Measurements from ENCODE around the gene TAOK1. TPM values are rescaled to one million over a fixed set of nuclear protein-coding genes. Genes with fewer than 3 reads are reported as not detected.

Gene TAOK1
- total and polyA plus RNA-seq, 10 of the 15 experiments (the other 5 are each of a cell fraction or from before 2014, with no cell fraction given) = 2.0 to 27.1 (median 11.8) TPM

- TF ChIP-seq ZBTB11 (CRISPR knock-in tag; IDR thresholded peaks at IDR 0.05) = no peak
- no peak for TF ChIP-seq FOXK2 (IDR thresholded peaks at IDR 0.05)
- no peak for TF ChIP-seq RFX5 (IDR thresholded peaks at IDR 0.05; ENCODE audit: low read depth, low read length)
These were observed 197.9 kb downstream of the TAOK1 start (continued) for GRCh38 chr17:29588017-29588561.

DNA sequence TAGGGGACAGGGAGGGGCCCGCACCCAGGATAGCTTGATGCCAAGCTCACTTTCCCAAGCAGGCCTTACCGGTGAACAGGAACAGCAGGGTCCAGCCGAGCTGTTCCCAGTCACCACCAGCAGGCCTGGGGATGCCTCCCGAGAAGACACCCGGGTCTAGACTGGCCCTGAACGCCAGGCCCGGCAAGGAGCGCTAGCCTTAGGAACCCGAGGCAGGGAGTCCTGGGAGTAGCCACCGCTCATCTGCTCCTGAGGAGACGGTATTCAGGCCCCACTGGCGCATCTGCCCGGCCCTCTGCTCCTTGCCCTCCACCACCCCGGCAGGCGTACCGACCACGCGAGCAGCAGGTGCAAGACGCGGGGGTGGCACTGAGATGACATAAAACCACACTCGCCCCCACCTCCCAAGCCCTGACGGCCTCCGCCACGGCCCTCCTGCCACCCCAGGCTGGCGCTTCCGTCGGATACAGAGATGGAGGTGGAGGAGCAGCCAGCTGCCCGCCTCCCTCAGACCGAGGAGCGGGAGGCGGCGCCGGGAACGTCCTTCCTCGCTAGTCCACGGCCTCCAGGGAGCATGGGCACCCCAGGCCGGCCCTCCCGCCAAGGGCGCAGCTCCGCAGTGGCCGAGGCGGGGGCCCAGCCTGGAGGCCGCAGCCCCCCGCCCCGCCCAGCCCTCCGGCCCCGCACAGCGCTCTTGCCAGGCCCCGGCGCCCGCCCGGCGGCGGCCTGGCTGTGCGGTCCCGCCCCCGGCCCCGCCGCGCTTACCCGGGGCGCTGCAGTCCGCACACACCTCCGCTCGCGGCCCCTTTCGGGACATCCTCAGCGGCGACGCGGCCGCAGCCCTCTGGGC, 198.6 kb downstream of the TAOK1 start:
- Histone ChIP-seq H3K9me3 (replicated peaks; ENCODE audit: control insufficient read depth, insufficient read depth, low read length) (no peaks in the 10 kb centered on the region), H3K4me2 (ENCODE audit: control insufficient read depth, insufficient read depth) (peak overlapping the region; percentile 89), H3K79me2 (ENCODE audit: control insufficient read depth, insufficient read depth, low read length) (peaks cover 33% of the 10 kb centered on the region), H3K4me3 (peak overlapping the region; percentile 94), H3K4me1 (ENCODE audit: control insufficient read depth, insufficient read depth, low read length) (peaks cover 51% of the 10 kb centered on the region), H3K36me3 (ENCODE audit: control insufficient read depth in 2 of 2, insufficient read depth in 2 of 2, low read length in 1 of 2) (no peaks in the 10 kb centered on the region; a peak in 1 of 4 replicates), H4K20me1 (ENCODE audit: control insufficient read depth, insufficient read depth) (no peaks in the 10 kb centered on the region), H3K27ac (ENCODE audit: control insufficient read depth, insufficient read depth) (peak overlapping the region; percentile 58), H3K9ac (ENCODE audit: control insufficient read depth, insufficient read depth, low read length) (peak overlapping the region; percentile 78), H2AFZ (ENCODE audit: control insufficient read depth, low read depth, low read length) (peak overlapping the region; percentile 52), H3K27me3 (replicated peaks in 1 of 2; ENCODE audit: control insufficient read depth in 2 of 2, insufficient read depth in 2 of 2, low read length in 1 of 2) (no peaks in the 10 kb centered on the region; a peak in 1 of 4 replicates)
- ChIA-PET CTCF (interaction anchor here (1.1 to 6.7 kb wide), 8 partner anchors 8 to 342 kb away, joined by 3 to 82 read pairs (median 6); no protein-coding TSS in a partner anchor), RAD21 (ENCODE audit: unreplicated experiment) (interaction anchor here (0.8 to 2.0 kb wide), 6 partner anchors 18 to 343 kb away, joined by 3 to 11 read pairs (median 4); no protein-coding TSS in a partner anchor), SMC1A (ENCODE audit: uncharacterized antibody, unreplicated experiment) (interaction anchor here (1.1 to 2.9 kb wide), 3 partner anchors 20 to 29 kb away, joined by 3 to 15 read pairs (median 7); no protein-coding TSS in a partner anchor), POLR2A (interaction anchor here (0.9 to 3.1 kb wide), 4 partner anchors 10 to 28 kb away, joined by 3 to 9 read pairs (median 4); no protein-coding TSS in a partner anchor)
- DNase-seq (ENCODE audit: low read depth, low spot score) (no peak), FAIRE-seq (peak; percentile 35), ATAC-seq (peak; percentile 3)
- no TSS peak for BruUV-seq (replicated peaks)
- in situ Hi-C loops (cut with MboI) = no loop called here
- intact Hi-C loops (cut with micrococcal nuclease; ENCODE audit: unreplicated experiment) = no loop called here
- WGBS (ENCODE audit: insufficient coverage, insufficient replicate concordance, low lambda C conversion rate, missing lambda C conversion rate) = under 1% methylated on average over 59 of the region's 72 CpGs
- TF ChIP-seq EED (IDR thresholded peaks at IDR 0.05; ENCODE audit: low read depth) (0 out of 2 replicates have a peak, but pooled peaks have one; percentile 17), POLR2AphosphoS2 (IDR thresholded peaks at IDR 0.05; ENCODE audit: low read depth, low read length) (no peak), STAT1 (conservative IDR thresholded peaks at IDR 0.05) (no peak), BCL3 (IDR thresholded peaks at IDR 0.05; ENCODE audit: borderline replicate concordance, insufficient read depth, low read depth, low read length, poor library complexity, severe bottlenecking) (no peak), EZH2 (IDR thresholded peaks at IDR 0.05; ENCODE audit: borderline replicate concordance, control insufficient read depth, low read depth, low read length) (no peak), HDAC2 (IDR thresholded peaks at IDR 0.05) (no peak), BRCA1 (IDR thresholded peaks at IDR 0.05; ENCODE audit: low read depth, low read length) (no peak), RAD21 (IDR thresholded peaks at IDR 0.05; ENCODE audit: insufficient read depth, low read depth, low read length) (no peak), ESRRA (IDR thresholded peaks at IDR 0.05; ENCODE audit: low read length) (no peak), CEBPB (IDR thresholded peaks at IDR 0.05; ENCODE audit: borderline replicate concordance in 1 of 2, low read depth in 2 of 2, low read length in 2 of 2) (no peak), SMAD5 (IDR thresholded peaks at IDR 0.05; ENCODE audit: low read depth) (no peak), SIX5 (IDR thresholded peaks at IDR 0.05; ENCODE audit: low read depth, low read length, severe bottlenecking) (no peak), NR2C2 (IDR thresholded peaks at IDR 0.05; ENCODE audit: borderline replicate concordance, control insufficient read depth, insufficient read length, low read depth) (no peak)

All from GM12878 (cell line).